Colonic mucosa (tissue), 4 donors: ENCODE results near the gene ZNF318. TPM values are rescaled to one million over a fixed set of nuclear protein-coding genes. Genes with fewer than 3 reads are reported as not detected.
A peak's percentile ranks its signal among the peaks of the same experiment; 100 is the strongest.

Experiments
- DNase-seq: peaks from one replicate; pipeline ENCODE4 v3.0.0-alpha.2; 2020
- H3K27ac ChIP-seq: fragments of 200-600 bp; one replicate; pipeline ENCODE4 v1.8.0; 2021
- H3K27me3 ChIP-seq: fragments of 200-600 bp; one replicate; pipeline ENCODE4 v1.8.0; 2021
- H3K36me3 ChIP-seq: fragments of 200-600 bp; one replicate; pipeline ENCODE4 v1.8.0; 2021
- H3K4me1 ChIP-seq: fragments of 200-600 bp; one replicate; pipeline ENCODE4 v1.8.0; 2021; ENCODE audit warnings: mild to moderate bottlenecking
- H3K4me3 ChIP-seq: fragments of 200-600 bp; one replicate; pipeline ENCODE4 v1.8.0; 2021
- H3K9ac ChIP-seq, 2 donors: one replicate each; pipeline ENCODE4 v1.7.0; 2013; ENCODE audit warnings: control low read depth in 2 of 2, low read depth in 2 of 2, low read length in 2 of 2
- H3K9me3 ChIP-seq: fragments of 200-600 bp; one replicate; pipeline ENCODE4 v1.8.0; 2021
- CTCF ChIP-seq: fragments of 200-600 bp; IDR thresholded peaks from one replicate; pipeline ENCODE4 v1.8.0; 2022; ENCODE audit warnings: antibody characterized with exemption, mild to moderate bottlenecking
- intact Hi-C: fragments of 100-400 bp; cut with DNase I; formaldehyde crosslinking; loops from one replicate; pipeline ENCODE4 v1.14.1; 2022
- total RNA-seq, 2 donors: library from RNA; stranded (reverse); fragmentation: NEBNext Ultra II Directional in 1 of 2; extraction: Animal tissue kit (Norgen Biotek cat#: 25700) in 1 of 2; gene quantifications; one replicate each; pipeline ENCODE4 v1.2.1, GENCODE V29; 2021
- donor health status: healthy.
- donor health status: DM: no; HTN: no; CAD: no.
- donor health status: DM: no; HTN: no; CAD: no.

ZNF318 gene
- total RNA-seq, 2 donors from 2014 or later, result 12.3 TPM

GRCh38 chr6:43311666-43312065, 57.8 kb downstream of the ZNF318 start:
- no peak for DNase-seq
- Histone ChIP-seq H3K9ac (no peak overlapping the region), H3K27ac (no peak overlapping the region), H3K4me1 (no peaks in the 10 kb centered on the region), H3K36me3 (no peaks in the 10 kb centered on the region), H3K27me3 (no peaks in the 10 kb centered on the region), H3K4me3 (no peak overlapping the region), H3K9me3 (no peaks in the 10 kb centered on the region)
- TF ChIP-seq CTCF, result no peak
- intact Hi-C loops, result no loop called here

- no peak overlapping the region for H3K27ac ChIP-seq
- no peaks in the 10 kb centered on the region for H3K36me3 ChIP-seq
- TF ChIP-seq CTCF, result no peak
- H3K4me1 ChIP-seq, result no peaks in the 10 kb centered on the region
- no peak overlapping the region for H3K9ac ChIP-seq
- no peaks in the 10 kb centered on the region for H3K9me3 ChIP-seq
- no peak overlapping the region for H3K4me3 ChIP-seq
- intact Hi-C loops, result no loop called here
- H3K27me3 ChIP-seq, result no peaks in the 10 kb centered on the region
- no peak for DNase-seq
Observed at GRCh38 chr6:43310624-43311023, 58.8 kb downstream of the ZNF318 start.

- no peak overlapping the region for H3K4me3 ChIP-seq
- H3K27me3 ChIP-seq, result no peaks in the 10 kb centered on the region
- H3K36me3 ChIP-seq, result no peaks in the 10 kb centered on the region
- DNase-seq, result no peak
- H3K4me1 ChIP-seq, result no peaks in the 10 kb centered on the region
- intact Hi-C loops, result no loop called here
- no peak overlapping the region for H3K27ac ChIP-seq
- no peaks in the 10 kb centered on the region for H3K9me3 ChIP-seq
- no peak for TF ChIP-seq CTCF
- no peak overlapping the region for H3K9ac ChIP-seq
Observed at GRCh38 chr6:43310134-43310533, 59.3 kb downstream of the ZNF318 start.

GRCh38 chr6:43308990-43309477, 60.4 kb downstream of the ZNF318 start:
- Histone ChIP-seq H3K27ac (no peak overlapping the region), H3K9me3 (no peaks in the 10 kb centered on the region), H3K4me3 (peak overlapping the region; percentile 19), H3K27me3 (no peaks in the 10 kb centered on the region), H3K4me1 (no peaks in the 10 kb centered on the region), H3K36me3 (no peaks in the 10 kb centered on the region), H3K9ac (peak overlapping the region in 1 of 2 donors; percentile 4)
- no peak for DNase-seq
- intact Hi-C loops, result no loop called here
- no peak for TF ChIP-seq CTCF

- no peak for TF ChIP-seq CTCF
- Histone ChIP-seq H3K4me3 (peak within 1 kb of the TSS; percentile 19), H3K9me3 (no peaks in the 10 kb centered on the region), H3K27ac (no peak within 1 kb of the TSS), H3K27me3 (no peaks in the 10 kb centered on the region), H3K36me3 (no peaks in the 10 kb centered on the region), H3K9ac (peak within 1 kb of the TSS in 1 of 2 donors; percentile 4), H3K4me1 (no peaks in the 10 kb centered on the region)
- peak; percentile 41 for DNase-seq
- intact Hi-C loops, result no loop called here
Observed at GRCh38 chr6:43308101-43308989, 61.1 kb downstream of the ZNF318 start, which contains the start of gene CRIP3. Gene CRIP3, minus strand, starts transcription at chr6:43308826. Its CDS starts 34 bp downstream, at chr6:43308792.
